NCI-H510A (cell line): ENCODE measurements around the gene RNF5.
"Not testable (repeated sequence)": the region's sequence is repeated elsewhere in the genome, so short reads cannot be mapped to it uniquely, and the experiment has no call there.

Source experiments
- DNase-seq: peaks from one replicate; lab custom pipeline; 2025; lab: John Stamatoyannopoulos, UW

The RNF5 gene

GRCh38 chr6:32210191-32210601 is 32.0 kb downstream of the RNF5 start:
- no peak for DNase-seq

GRCh38 chr6:32211432-32211831 is 33.2 kb downstream of the RNF5 start:
- DNase-seq, result not testable (repeated sequence)

GRCh38 chr6:32212076-32212760 is 34.0 kb downstream of the RNF5 start:
- no peak for DNase-seq

GRCh38 chr6:32213649-32214048 is 35.4 kb downstream of the RNF5 start:
- DNase-seq, result no peak

GRCh38 chr6:32214126-32214525 is 35.9 kb downstream of the RNF5 start:
- DNase-seq, result no peak

GRCh38 chr6:32215617-32216016 is 37.4 kb downstream of the RNF5 start:
- no peak for DNase-seq

- DNase-seq, result no peak
These were observed 38.1 kb downstream of the RNF5 start for GRCh38 chr6:32216285-32216684.

- no peak for DNase-seq
These were observed 38.8 kb downstream of the RNF5 start for GRCh38 chr6:32216998-32217397.

GRCh38 chr6:32218167-32218566 is 40.0 kb downstream of the RNF5 start:
- no peak for DNase-seq

GRCh38 chr6:32220021-32220420 is 41.8 kb downstream of the RNF5 start:
- DNase-seq, result no peak

- DNase-seq, result no peak
These were observed 44.4 kb downstream of the RNF5 start for GRCh38 chr6:32222333-32223230.

- no peak for DNase-seq
These were observed 45.3 kb downstream of the RNF5 start, which contains the start of gene NOTCH4 for GRCh38 chr6:32223258-32224235. TSS of gene NOTCH4 (minus strand) at chr6:32224067. CDS start at chr6:32223928, 139 bp downstream.

- DNase-seq, result no peak
These were observed 46.5 kb downstream of the RNF5 start for GRCh38 chr6:32224696-32225095.

- DNase-seq, result no peak
These were observed 48.2 kb downstream of the RNF5 start for GRCh38 chr6:32226434-32226833.
